ENCODE data around the gene FNDC1.

Gene FNDC1

GRCh38 chr6:159152041-159152440 lies 17.2 kb upstream of the FNDC1 start:
- in situ Hi-C loops (cut with HindIII; ENCODE audit: low sequenced_read_pairs): no loop called here
- TF ChIP-seq CTCF (IDR thresholded peaks at IDR 0.05; ENCODE audit: low read depth, low read length, missing control alignments): no peak

GRCh38 chr6:159152782-159153181 lies 16.4 kb upstream of the FNDC1 start:
- TF ChIP-seq CTCF (IDR thresholded peaks at IDR 0.05; ENCODE audit: low read depth, low read length, missing control alignments): no peak
- DNase-seq (ENCODE audit: low read depth): no peak
- in situ Hi-C loops (cut with HindIII; ENCODE audit: low sequenced_read_pairs): no loop called here
- H3K4me3 ChIP-seq (ENCODE audit: low read depth, low read length): no peak overlapping the region

More at GRCh38 chr6:159152041-159152440, 17.2 kb upstream of the FNDC1 start:
- no peak for DNase-seq (ENCODE audit: low read depth)
- no peak overlapping the region for H3K4me3 ChIP-seq (ENCODE audit: low read depth, low read length)

GRCh38 chr6:159155679-159156078 lies 13.5 kb upstream of the FNDC1 start:
- in situ Hi-C loops (cut with HindIII; ENCODE audit: low sequenced_read_pairs): no loop called here
- H3K4me3 ChIP-seq (ENCODE audit: low read depth, low read length): no peak overlapping the region
- no peak for DNase-seq (ENCODE audit: low read depth)
- TF ChIP-seq CTCF (IDR thresholded peaks at IDR 0.05; ENCODE audit: low read depth, low read length, missing control alignments): no peak

GRCh38 chr6:159156089-159156488 lies 13.1 kb upstream of the FNDC1 start:
- DNase-seq (ENCODE audit: low read depth): no peak
- in situ Hi-C loops (cut with HindIII; ENCODE audit: low sequenced_read_pairs): no loop called here
- no peak for TF ChIP-seq CTCF (IDR thresholded peaks at IDR 0.05; ENCODE audit: low read depth, low read length, missing control alignments)
- H3K4me3 ChIP-seq (ENCODE audit: low read depth, low read length): no peak overlapping the region

GRCh38 chr6:159157431-159157830 lies 11.8 kb upstream of the FNDC1 start:
- TF ChIP-seq CTCF (IDR thresholded peaks at IDR 0.05; ENCODE audit: low read depth, low read length, missing control alignments): no peak
- in situ Hi-C loops (cut with HindIII; ENCODE audit: low sequenced_read_pairs): no loop called here

GRCh38 chr6:159161839-159162238 lies 7.4 kb upstream of the FNDC1 start:
- no peak overlapping the region for H3K4me3 ChIP-seq (ENCODE audit: low read depth, low read length)
- DNase-seq (ENCODE audit: low read depth): no peak
- in situ Hi-C loops (cut with HindIII; ENCODE audit: low sequenced_read_pairs): no loop called here
- TF ChIP-seq CTCF (IDR thresholded peaks at IDR 0.05; ENCODE audit: low read depth, low read length, missing control alignments): no peak

More at GRCh38 chr6:159157431-159157830, 11.8 kb upstream of the FNDC1 start:
- DNase-seq (ENCODE audit: low read depth): no peak
- no peak overlapping the region for H3K4me3 ChIP-seq (ENCODE audit: low read depth, low read length)

- in situ Hi-C loops (cut with HindIII; ENCODE audit: low sequenced_read_pairs): no loop called here
- no peak overlapping the region for H3K4me3 ChIP-seq (ENCODE audit: low read depth, low read length)
- peak; percentile 86 for DNase-seq (ENCODE audit: low read depth)
- TF ChIP-seq CTCF (IDR thresholded peaks at IDR 0.05; ENCODE audit: low read depth, low read length, missing control alignments): no peak
Observed at GRCh38 chr6:159163901-159164370, 5.3 kb upstream of the FNDC1 start.

Measured in astrocyte of the cerebellum (primary cell).